ENCODE data around the gene FDX2. TPM values are rescaled to one million over a fixed set of nuclear protein-coding genes. Genes with fewer than 3 reads are reported as not detected.
A peak's percentile ranks its signal among the peaks of the same experiment; 100 is the strongest.

The FDX2 gene
- total and polyA plus RNA-seq, 2 donors (not counting 1 experiment from before 2014, with no cell fraction given) = 14.0 to 21.0 TPM

DNA sequence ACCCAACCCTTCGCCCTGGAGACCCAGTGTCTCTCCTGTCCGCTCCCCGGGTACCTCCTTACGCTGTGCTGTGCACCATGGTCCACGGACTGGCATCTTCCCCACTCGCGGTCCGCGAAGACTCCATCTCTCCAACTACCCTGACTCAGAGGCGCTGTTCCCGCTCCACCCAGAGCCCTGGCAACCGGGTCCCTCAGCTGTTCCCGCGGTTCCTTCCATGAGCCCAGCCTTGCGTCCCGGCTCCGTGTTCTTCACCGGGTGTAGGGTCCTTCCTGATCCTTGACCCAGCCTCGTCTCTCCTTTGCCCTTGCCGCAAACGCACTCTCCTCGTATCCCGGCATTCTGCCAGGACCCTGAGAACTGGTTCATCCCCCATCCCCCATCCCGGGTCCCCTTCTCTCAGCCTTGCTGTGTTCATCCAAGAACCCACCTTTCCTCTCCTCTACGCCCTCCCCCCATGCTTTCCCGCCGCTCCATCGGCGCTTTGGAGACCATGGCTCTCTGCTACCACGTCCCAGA is 25.4 kb downstream of the FDX2 start:
- Histone ChIP-seq H4K20me1 (ENCODE audit: control insufficient read depth, extremely low read depth, insufficient read depth, low read length) (no peaks in the 10 kb centered on the region), H3K9me3 (ENCODE audit: control insufficient read depth, insufficient read depth, low read depth, low read length) (no peaks in the 10 kb centered on the region), H3K4me1 (ENCODE audit: control insufficient read depth, extremely low read depth, insufficient read depth, low read length) (peaks cover 10% of the 10 kb centered on the region), H3K9ac (ENCODE audit: insufficient read depth, low read length) (no peak overlapping the region), H3K36me3 (ENCODE audit: control insufficient read depth, insufficient read depth, low read length) (no peaks in the 10 kb centered on the region), H3K79me2 (ENCODE audit: control insufficient read depth, insufficient read depth, low read length) (no peaks in the 10 kb centered on the region), H3K4me2 (ENCODE audit: extremely low read depth, insufficient read depth, low read length) (peak overlapping the region; percentile 93), H3K4me3 (replicated peaks in 1 of 4; ENCODE audit: control extremely low read depth in 1 of 4, insufficient read depth in 1 of 4, low read depth in 3 of 4, low read length in 4 of 4) (peak overlapping the region; percentile 47 to 60 (median 56)), H3K27me3 (ENCODE audit: control insufficient read depth, insufficient read depth, low read length) (peaks cover 47% of the 10 kb centered on the region), H2AFZ (ENCODE audit: low read length) (peak overlapping the region; percentile 17), H3K27ac (ENCODE audit: insufficient read depth, low read length) (no peak overlapping the region)
- no peak for DNase-seq (ENCODE audit: low read depth in 2 of 2)
- TF ChIP-seq CTCF (conservative IDR thresholded peaks at IDR 0.05 in 1 of 2, IDR thresholded peaks at IDR 0.05 in 1 of 2; ENCODE audit: low read depth in 1 of 2, low read length in 2 of 2) = no peak
- TF ChIP-seq EZH2 (IDR thresholded peaks at IDR 0.05; ENCODE audit: low read length, missing control alignments) = peak; percentile 80

GRCh38 chr19:10289836-10290356 is 25.9 kb downstream of the FDX2 start, which contains the start of gene ICAM5:
Gene ICAM5 (plus strand): TSS chr19:10289952. CDS start chr19:10290044, 92 bp downstream.
- Histone ChIP-seq H4K20me1 (ENCODE audit: control insufficient read depth, extremely low read depth, insufficient read depth, low read length) (no peaks in the 10 kb centered on the region), H3K27me3 (ENCODE audit: control insufficient read depth, insufficient read depth, low read length) (peaks cover 44% of the 10 kb centered on the region), H2AFZ (ENCODE audit: low read length) (peak within 1 kb of the TSS; percentile 17), H3K4me1 (ENCODE audit: control insufficient read depth, extremely low read depth, insufficient read depth, low read length) (peaks cover 10% of the 10 kb centered on the region), H3K27ac (ENCODE audit: insufficient read depth, low read length) (no peak within 1 kb of the TSS), H3K79me2 (ENCODE audit: control insufficient read depth, insufficient read depth, low read length) (no peaks in the 10 kb centered on the region), H3K4me2 (ENCODE audit: extremely low read depth, insufficient read depth, low read length) (peak within 1 kb of the TSS; percentile 93), H3K4me3 (replicated peaks in 1 of 4; ENCODE audit: control extremely low read depth in 1 of 4, insufficient read depth in 1 of 4, low read depth in 3 of 4, low read length in 4 of 4) (peak within 1 kb of the TSS; percentile 47 to 60 (median 56)), H3K9ac (ENCODE audit: insufficient read depth, low read length) (no peak within 1 kb of the TSS), H3K36me3 (ENCODE audit: control insufficient read depth, insufficient read depth, low read length) (no peaks in the 10 kb centered on the region), H3K9me3 (ENCODE audit: control insufficient read depth, insufficient read depth, low read depth, low read length) (no peaks in the 10 kb centered on the region)
- TF ChIP-seq EZH2 (IDR thresholded peaks at IDR 0.05; ENCODE audit: low read length, missing control alignments) = no peak
- TF ChIP-seq CTCF (conservative IDR thresholded peaks at IDR 0.05 in 1 of 2, IDR thresholded peaks at IDR 0.05 in 1 of 2; ENCODE audit: low read depth in 1 of 2, low read length in 2 of 2) = no peak
- DNase-seq (ENCODE audit: low read depth in 2 of 2) = no peak

- no peak for TF ChIP-seq CTCF (conservative IDR thresholded peaks at IDR 0.05 in 1 of 2, IDR thresholded peaks at IDR 0.05 in 1 of 2; ENCODE audit: low read depth in 1 of 2, low read length in 2 of 2)
- TF ChIP-seq EZH2 (IDR thresholded peaks at IDR 0.05; ENCODE audit: low read length, missing control alignments) = peak; percentile 56
- Histone ChIP-seq H3K36me3 (ENCODE audit: control insufficient read depth, insufficient read depth, low read length) (no peaks in the 10 kb centered on the region), H3K27me3 (ENCODE audit: control insufficient read depth, insufficient read depth, low read length) (peaks cover 41% of the 10 kb centered on the region), H3K9ac (ENCODE audit: insufficient read depth, low read length) (no peak overlapping the region), H3K4me2 (ENCODE audit: extremely low read depth, insufficient read depth, low read length) (peak overlapping the region; percentile 69), H3K4me1 (ENCODE audit: control insufficient read depth, extremely low read depth, insufficient read depth, low read length) (peaks cover 10% of the 10 kb centered on the region), H3K4me3 (replicated peaks in 1 of 4; ENCODE audit: control extremely low read depth in 1 of 4, insufficient read depth in 1 of 4, low read depth in 3 of 4, low read length in 4 of 4) (peak overlapping the region; percentile 1 to 57 (median 21)), H3K27ac (ENCODE audit: insufficient read depth, low read length) (no peak overlapping the region), H2AFZ (ENCODE audit: low read length) (peak overlapping the region; percentile 12), H3K79me2 (ENCODE audit: control insufficient read depth, insufficient read depth, low read length) (no peaks in the 10 kb centered on the region), H3K9me3 (ENCODE audit: control insufficient read depth, insufficient read depth, low read depth, low read length) (no peaks in the 10 kb centered on the region), H4K20me1 (ENCODE audit: control insufficient read depth, extremely low read depth, insufficient read depth, low read length) (no peaks in the 10 kb centered on the region)
- DNase-seq (ENCODE audit: low read depth in 2 of 2) = peak in 1 of 2 donors; percentile 33
These were observed 26.5 kb downstream of the FDX2 start for GRCh38 chr19:10289167-10289835.
